B cell (primary cell): ENCODE data around the gene KRTAP10-1. TPM values are rescaled to one million over a fixed set of nuclear protein-coding genes. Genes with fewer than 3 reads are reported as not detected.

ENCODE experiments used
- ATAC-seq: fragments of 200-7000 bp; cut with Tn5 transposase; one replicate; pipeline ENCODE4 v1.10.0; 2021; ENCODE audit warnings: low read depth, mild to moderate bottlenecking, moderate number of reproducible peaks, moderate library complexity
- CTCF ChIA-PET: fragments of 350-600 bp; sonication (Branson Sonifier 250); formaldehyde crosslinking; loops from one replicate; lab custom pipeline; 2021; ENCODE audit warnings: antibody characterized with exemption, inconsistent platforms; lab: Charles Lee
- POLR2A ChIA-PET: fragments of 350-600 bp; sonication (Branson Sonifier 250); formaldehyde crosslinking; loops from one replicate; lab custom pipeline; 2021; ENCODE audit warnings: antibody characterized with exemption; lab: Charles Lee
- DNase-seq: peaks from one replicate; pipeline ENCODE4 v3.0.0; 2013
- H2AFZ ChIP-seq: 2 replicates; pipeline ENCODE4 v1.6.1; 2012; ENCODE audit warnings: mild to moderate bottlenecking, low read depth, low read length; ENCODE audit not compliant: insufficient read depth, poor library complexity, severe bottlenecking
- H3K27ac ChIP-seq, 2 donors: 1 replicate in 1 of 2; 2 replicates in 1 of 2; pipeline ENCODE4 v1.5.1; 2012 to 2013; ENCODE audit warnings: low read length in 2 of 2, mild to moderate bottlenecking in 2 of 2, moderate library complexity in 1 of 2
- H3K27me3 ChIP-seq, 4 experiments: fragments of 200-600 bp in 1 of 4; sonication (generic) in 1 of 4; replicated peaks in 1 of 4; 1 replicate in 2 of 4; 2 replicates in 2 of 4; pipeline versions ENCODE4 v1.6.1 to v1.7.0; 2013 to 2016; ENCODE audit warnings: low read length in 3 of 4, mild to moderate bottlenecking in 2 of 4, mixed read lengths in 1 of 4, moderate library complexity in 1 of 4; ENCODE audit not compliant: insufficient read depth in 4 of 4, control insufficient read depth in 3 of 4; ENCODE audit errors: control extremely low read depth in 1 of 4
- H3K36me3 ChIP-seq, 2 experiments: replicated peaks in 1 of 2; 1 replicate in 1 of 2; 2 replicates in 1 of 2; pipeline versions ENCODE4 v1.6.1 to v1.7.1; 2013; ENCODE audit warnings: low read length in 1 of 2; ENCODE audit not compliant: insufficient read depth in 2 of 2, control insufficient read depth in 1 of 2; ENCODE audit errors: control extremely low read depth in 1 of 2, extremely low read depth in 1 of 2
- H3K4me1 ChIP-seq, 2 donors: fragments of 200-600 bp in 1 of 2; sonication (generic) in 1 of 2; 1 replicate in 1 of 2; 2 replicates in 1 of 2; pipeline versions ENCODE4 v1.5.1 to v1.6.1; 2013 to 2017; ENCODE audit warnings: low read length in 2 of 2; ENCODE audit not compliant: control insufficient read depth in 2 of 2, insufficient read depth in 2 of 2
- H3K4me2 ChIP-seq: replicated peaks from 2 replicates; pipeline ENCODE3; 2012; ENCODE audit warnings: mild to moderate bottlenecking, low read depth, low read length; ENCODE audit not compliant: poor library complexity, severe bottlenecking
- H3K4me3 ChIP-seq, 5 experiments: fragments of 200-600 bp in 1 of 5; sonication (generic) in 1 of 5; 1 replicate in 3 of 5; 2 replicates in 2 of 5; pipeline versions ENCODE4 v1.5.1 to v1.7.0; 2011 to 2016; ENCODE audit warnings: low read length in 4 of 5, mild to moderate bottlenecking in 4 of 5, low read depth in 2 of 5, control low read depth in 1 of 5, moderate library complexity in 1 of 5; ENCODE audit not compliant: insufficient read depth in 1 of 5; ENCODE audit errors: control extremely low read depth in 1 of 5, extremely low read depth in 1 of 5
- H3K79me2 ChIP-seq: fragments of 200-600 bp; sonication (generic); one replicate; pipeline ENCODE4 v1.6.0; 2016; ENCODE audit warnings: low read length; ENCODE audit not compliant: control insufficient read depth, insufficient read depth
- H3K9ac ChIP-seq: fragments of 200-600 bp; sonication (generic); 2 replicates; pipeline ENCODE4 v1.6.1; 2017; ENCODE audit warnings: mild to moderate bottlenecking, low read length, moderate library complexity
- H3K9me3 ChIP-seq, 3 donors: one replicate each; pipeline versions ENCODE4 v1.6.1 to v1.7.1; 2013; ENCODE audit warnings: low read length in 2 of 3; ENCODE audit not compliant: control insufficient read depth in 2 of 3, insufficient read depth in 1 of 3; ENCODE audit errors: control extremely low read depth in 1 of 3
- H4K20me1 ChIP-seq: 2 replicates; pipeline ENCODE4 v1.6.0; 2012; ENCODE audit warnings: mild to moderate bottlenecking, low read length; ENCODE audit not compliant: insufficient read depth, control insufficient read depth, poor library complexity, severe bottlenecking
- H3K27ac Mint-ChIP-seq: one replicate; pipeline ENCODE4 v1.8.0; 2021; ENCODE audit warnings: mixed read lengths
- H3K27me3 Mint-ChIP-seq: one replicate; pipeline ENCODE4 v1.8.0; 2021; ENCODE audit warnings: mixed read lengths
- H3K4me1 Mint-ChIP-seq: one replicate; pipeline ENCODE4 v1.8.0; 2021; ENCODE audit warnings: mixed read lengths
- H3K4me3 Mint-ChIP-seq: one replicate; pipeline ENCODE4 v1.8.0; 2021; ENCODE audit warnings: mixed read lengths
- H3K9me3 Mint-ChIP-seq: one replicate; pipeline ENCODE4 v1.8.0; 2022; ENCODE audit warnings: mixed read lengths; ENCODE audit not compliant: insufficient read depth
- EZH2 ChIP-seq: IDR thresholded peaks from 2 replicates; pipeline ENCODE4 v1.6.1; 2012; ENCODE audit warnings: borderline replicate concordance, low read depth, mild to moderate bottlenecking, moderate library complexity, low read length; ENCODE audit not compliant: insufficient read depth, poor library complexity, severe bottlenecking
- WGBS: methylation state at CpG from one replicate; pipeline ENCODE4 v1.1.5; 2013; ENCODE audit warnings: missing lambda C conversion rate; ENCODE audit not compliant: insufficient coverage; 5-methylcytosine and 5-hydroxymethylcytosine counted together
- intact Hi-C: fragments of 100-400 bp; cut with micrococcal nuclease; formaldehyde crosslinking; loops from one replicate; pipeline ENCODE4 v1.10.0; 2022
- polyA plus RNA-seq: library from polyadenylated mRNA; depleted of rRNA; stranded (reverse); fragments of >200 nt; gene quantifications from 2 replicates; pipeline ENCODE4 v1.2.3, GENCODE V29; 2012
- total RNA-seq, 2 donors: library from RNA; stranded (reverse); fragments of 120-200 nt in 1 of 2; gene quantifications; 1 replicate in 1 of 2; 2 replicates in 1 of 2; pipeline versions ENCODE4 v1.2.3 to v1.2.4, GENCODE V29; 2013 to 2022
- TF ChIP-seq, protein P1 (sequence below): fragments of 200-600 bp; IDR thresholded peaks from one replicate; pipeline ENCODE4 v1.8.0; 2022; ENCODE audit warnings: antibody characterized with exemption, mild to moderate bottlenecking

The KRTAP10-1 gene
- total and polyA plus RNA-seq, 2 donors (not counting 1 experiment from before 2014, with no cell fraction given): not detected

GRCh38 chr21:44512496-44513388 is 27.3 kb downstream of the KRTAP10-1 start:
- TF ChIP-seq EZH2: no peak
- TF ChIP-seq, protein P1, sequence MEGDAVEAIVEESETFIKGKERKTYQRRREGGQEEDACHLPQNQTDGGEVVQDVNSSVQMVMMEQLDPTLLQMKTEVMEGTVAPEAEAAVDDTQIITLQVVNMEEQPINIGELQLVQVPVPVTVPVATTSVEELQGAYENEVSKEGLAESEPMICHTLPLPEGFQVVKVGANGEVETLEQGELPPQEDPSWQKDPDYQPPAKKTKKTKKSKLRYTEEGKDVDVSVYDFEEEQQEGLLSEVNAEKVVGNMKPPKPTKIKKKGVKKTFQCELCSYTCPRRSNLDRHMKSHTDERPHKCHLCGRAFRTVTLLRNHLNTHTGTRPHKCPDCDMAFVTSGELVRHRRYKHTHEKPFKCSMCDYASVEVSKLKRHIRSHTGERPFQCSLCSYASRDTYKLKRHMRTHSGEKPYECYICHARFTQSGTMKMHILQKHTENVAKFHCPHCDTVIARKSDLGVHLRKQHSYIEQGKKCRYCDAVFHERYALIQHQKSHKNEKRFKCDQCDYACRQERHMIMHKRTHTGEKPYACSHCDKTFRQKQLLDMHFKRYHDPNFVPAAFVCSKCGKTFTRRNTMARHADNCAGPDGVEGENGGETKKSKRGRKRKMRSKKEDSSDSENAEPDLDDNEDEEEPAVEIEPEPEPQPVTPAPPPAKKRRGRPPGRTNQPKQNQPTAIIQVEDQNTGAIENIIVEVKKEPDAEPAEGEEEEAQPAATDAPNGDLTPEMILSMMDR: no peak
- Histone ChIP-seq H3K9ac (no peak overlapping the region), H3K9me3 (peaks cover 0 to 10% (median 0%) of the 10 kb centered on the region in 3 donors), H3K27ac (no peak overlapping the region), H3K4me2 (no peak overlapping the region), H3K79me2 (no peaks in the 10 kb centered on the region), H3K27me3 (peaks cover 0 to 9% (median 4%) of the 10 kb centered on the region in 4 experiments), H3K36me3 (no peaks in the 10 kb centered on the region), H4K20me1 (no peaks in the 10 kb centered on the region), H2AFZ (no peak overlapping the region), H3K4me3 (no peak overlapping the region), H3K4me1 (peaks cover 9 to 11% of the 10 kb centered on the region in 2 donors)
- ATAC-seq (no peak), DNase-seq (no peak)
- CTCF ChIA-PET: interaction anchor here (1.1 kb wide), 1 partner anchor 281 kb away, joined by 4 read pairs; no protein-coding TSS in a partner anchor
- POLR2A ChIA-PET: no interaction called here
- intact Hi-C loops: loop anchor here (5.0 kb wide), 1 partner anchor 420 kb away; no protein-coding TSS in a partner anchor
- Mint-ChIP-seq H3K27me3 (peaks cover 4% of the 10 kb centered on the region), H3K4me1 (peaks cover 7% of the 10 kb centered on the region), H3K4me3 (no peak overlapping the region), H3K27ac (no peak overlapping the region), H3K9me3 (no peaks in the 10 kb centered on the region)
- 89% methylated on average over 20 of the region's 21 CpGs for WGBS

- intact Hi-C loops: loop anchor here (2.0 to 5.0 kb wide), 2 partner anchors 289 to 420 kb away; partner anchors contain the start of gene UBE2G2
- Histone ChIP-seq H3K4me1 (peaks cover 9 to 11% of the 10 kb centered on the region in 2 donors), H3K36me3 (no peaks in the 10 kb centered on the region), H3K27ac (no peak overlapping the region), H3K27me3 (peaks cover 0 to 9% (median 4%) of the 10 kb centered on the region in 4 experiments), H3K9ac (no peak overlapping the region), H3K4me2 (no peak overlapping the region), H4K20me1 (no peaks in the 10 kb centered on the region), H3K79me2 (no peaks in the 10 kb centered on the region), H3K9me3 (peaks cover 0 to 3% (median 0%) of the 10 kb centered on the region in 3 donors), H2AFZ (no peak overlapping the region), H3K4me3 (no peak overlapping the region)
- ATAC-seq: no peak
- no peak for TF ChIP-seq EZH2
- TF ChIP-seq, protein P1: no peak
- no peak overlapping the region for H3K27ac Mint-ChIP-seq
- POLR2A ChIA-PET: no interaction called here
- peaks cover 10% of the 10 kb centered on the region for H3K27me3 Mint-ChIP-seq
- no peaks in the 10 kb centered on the region for H3K9me3 Mint-ChIP-seq
- CTCF ChIA-PET: interaction anchor here (1.1 to 3.6 kb wide), 2 partner anchors 282 kb away, joined by 4 to 37 read pairs; no protein-coding TSS in a partner anchor
- no peak overlapping the region for H3K4me3 Mint-ChIP-seq
- DNase-seq: no peak
- peaks cover 7% of the 10 kb centered on the region for H3K4me1 Mint-ChIP-seq
- WGBS: 89% methylated on average over 8 of the region's 8 CpGs
Measured at GRCh38 chr21:44511938-44512275, 28.1 kb downstream of the KRTAP10-1 start.
